ENCODE results near the gene TCIRG1.

DNA sequence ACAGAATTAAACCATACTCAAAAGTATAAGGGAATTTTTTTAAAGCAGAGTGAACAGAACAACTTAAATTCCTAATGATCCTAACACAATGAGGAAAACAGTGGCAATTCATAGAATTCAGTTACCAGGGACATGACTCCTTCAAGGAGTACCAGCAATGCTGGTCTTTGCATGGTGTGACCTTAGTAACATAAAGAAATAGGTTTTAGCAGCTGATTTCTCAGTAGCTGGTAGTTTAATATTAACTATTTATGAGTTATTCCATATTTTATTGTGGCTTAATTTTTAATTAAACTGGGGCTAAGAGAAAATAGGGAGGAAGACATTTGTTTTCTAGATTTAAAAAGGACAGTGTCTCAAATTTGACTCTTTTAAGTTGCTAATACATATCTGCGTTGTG lies 51.5 kb downstream of the TCIRG1 start:
- TF ChIP-seq, protein P1, sequence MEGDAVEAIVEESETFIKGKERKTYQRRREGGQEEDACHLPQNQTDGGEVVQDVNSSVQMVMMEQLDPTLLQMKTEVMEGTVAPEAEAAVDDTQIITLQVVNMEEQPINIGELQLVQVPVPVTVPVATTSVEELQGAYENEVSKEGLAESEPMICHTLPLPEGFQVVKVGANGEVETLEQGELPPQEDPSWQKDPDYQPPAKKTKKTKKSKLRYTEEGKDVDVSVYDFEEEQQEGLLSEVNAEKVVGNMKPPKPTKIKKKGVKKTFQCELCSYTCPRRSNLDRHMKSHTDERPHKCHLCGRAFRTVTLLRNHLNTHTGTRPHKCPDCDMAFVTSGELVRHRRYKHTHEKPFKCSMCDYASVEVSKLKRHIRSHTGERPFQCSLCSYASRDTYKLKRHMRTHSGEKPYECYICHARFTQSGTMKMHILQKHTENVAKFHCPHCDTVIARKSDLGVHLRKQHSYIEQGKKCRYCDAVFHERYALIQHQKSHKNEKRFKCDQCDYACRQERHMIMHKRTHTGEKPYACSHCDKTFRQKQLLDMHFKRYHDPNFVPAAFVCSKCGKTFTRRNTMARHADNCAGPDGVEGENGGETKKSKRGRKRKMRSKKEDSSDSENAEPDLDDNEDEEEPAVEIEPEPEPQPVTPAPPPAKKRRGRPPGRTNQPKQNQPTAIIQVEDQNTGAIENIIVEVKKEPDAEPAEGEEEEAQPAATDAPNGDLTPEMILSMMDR (IDR thresholded peaks at IDR 0.05), result no peak
- TF ChIP-seq POLR2AphosphoS5 (IDR thresholded peaks at IDR 0.05) (no peak), POLR2A (IDR thresholded peaks at IDR 0.05) (no peak)

Measured in upper lobe of left lung (tissue), 4 donors.